HepG2 (cell line): Measurements from ENCODE around the gene FBXO10. TPM values are rescaled to one million over a fixed set of nuclear protein-coding genes. Genes with fewer than 3 reads are reported as not detected.

Source experiments
- AGO2 ChIP-seq: fragments of 200-400 bp; formaldehyde crosslinking; optimal IDR thresholded peaks from 2 replicates; pipeline ENCODE3; 2017; ENCODE audit warnings: mild to moderate bottlenecking, low read depth, low read length, moderate library complexity
- CHD2 ChIP-seq: IDR thresholded peaks from 2 replicates; pipeline ENCODE4 v1.6.1; 2011; ENCODE audit warnings: low read depth, low read length, improper control_type of control experiment
- NFATC3 ChIP-seq: sonication (generic); formaldehyde crosslinking; IDR thresholded peaks from 2 replicates; pipeline ENCODE4 v1.5.1; 2020; ENCODE audit warnings: mild to moderate bottlenecking, missing genetic modification reagents
- SALL1 ChIP-seq: sonication (generic); formaldehyde crosslinking; IDR thresholded peaks from 2 replicates; pipeline ENCODE4 v1.8.0; 2022; ENCODE audit warnings: mild to moderate bottlenecking, missing genetic modification reagents
- YEATS4 ChIP-seq: sonication (generic); formaldehyde crosslinking; IDR thresholded peaks from 2 replicates; pipeline ENCODE4 v1.4.0; 2020; ENCODE audit warnings: missing genetic modification reagents, borderline replicate concordance
- ZC3H4 ChIP-seq: sonication (generic); formaldehyde crosslinking; IDR thresholded peaks from 2 replicates; pipeline ENCODE4 v1.4.0; 2020; ENCODE audit warnings: missing genetic modification reagents, borderline replicate concordance
- ZNF282 ChIP-seq: fragments of 450-650 bp; IDR thresholded peaks from 2 replicates; pipeline ENCODE4 v1.6.1; 2018; ENCODE audit not compliant: partially characterized antibody
- ZNF597 ChIP-seq: sonication (generic); formaldehyde crosslinking; IDR thresholded peaks from 2 replicates; pipeline ENCODE4 v1.5.0; 2020; ENCODE audit warnings: missing genetic modification reagents
- ZNF788 ChIP-seq: sonication (generic); formaldehyde crosslinking; IDR thresholded peaks from 2 replicates; pipeline ENCODE4 v1.5.0; 2020; ENCODE audit warnings: mild to moderate bottlenecking, missing genetic modification reagents, borderline replicate concordance
- ZNF792 ChIP-seq: IDR thresholded peaks from 2 replicates; pipeline ENCODE4 v1.6.1; 2016
- polyA plus RNA-seq, 8 experiments: library from polyadenylated mRNA; depleted of rRNA in 3 of 8; stranded (reverse) in 7 of 8; unstranded in 1 of 8; fragments of >200 nt; fragmentation: Illumina TruSeq in 4 of 8; extraction: Trizol in 4 of 8; gene quantifications; 2 replicates each; pipeline versions ENCODE4 v1.2.1 to v1.2.3, GENCODE V29; 2011 to 2016; ENCODE audit warnings: low read depth in 4 of 8, missing spikeins in 1 of 8, mixed read lengths in 1 of 8; ENCODE audit not compliant: insufficient read depth in 1 of 8
- total RNA-seq, 5 experiments: library from RNA; depleted of rRNA; stranded (reverse); fragments of >200 nt; fragmentation: Illumina TruSeq; extraction: Trizol; gene quantifications; 2 replicates each; pipeline ENCODE4 v1.2.3, GENCODE V29; 2016; ENCODE audit warnings: low read depth in 1 of 5
- TF ChIP-seq, protein P1 (sequence below), 2 experiments: sonication (generic) in 1 of 2; formaldehyde crosslinking in 1 of 2; IDR thresholded peaks; 2 replicates each; pipeline versions ENCODE4 v1.5.1 to v1.6.1; 2011 to 2020; ENCODE audit warnings: borderline replicate concordance in 1 of 2, low read depth in 1 of 2, low read length in 1 of 2, mild to moderate bottlenecking in 1 of 2, missing genetic modification reagents in 1 of 2, moderate library complexity in 1 of 2
- TF ChIP-seq, protein P2 (sequence below): sonication (generic); formaldehyde crosslinking; IDR thresholded peaks from 2 replicates; pipeline ENCODE4 v1.5.0; 2020; ENCODE audit warnings: missing genetic modification reagents, mild to moderate bottlenecking, borderline replicate concordance

The FBXO10 gene
- total and polyA plus RNA-seq, 2 of the 13 experiments (the other 11 are each of a cell fraction or from before 2014, with no cell fraction given): 3.1 to 5.1 TPM

GRCh38 chr9:37531699-37532098 lies 44.5 kb downstream of the FBXO10 start (continued):
- TF ChIP-seq ZNF788 (CRISPR knock-in tag): no peak
- no peak for TF ChIP-seq NFATC3 (CRISPR knock-in tag)
- no peak for TF ChIP-seq ZNF282
- TF ChIP-seq CHD2: no peak
- TF ChIP-seq, protein P1, sequence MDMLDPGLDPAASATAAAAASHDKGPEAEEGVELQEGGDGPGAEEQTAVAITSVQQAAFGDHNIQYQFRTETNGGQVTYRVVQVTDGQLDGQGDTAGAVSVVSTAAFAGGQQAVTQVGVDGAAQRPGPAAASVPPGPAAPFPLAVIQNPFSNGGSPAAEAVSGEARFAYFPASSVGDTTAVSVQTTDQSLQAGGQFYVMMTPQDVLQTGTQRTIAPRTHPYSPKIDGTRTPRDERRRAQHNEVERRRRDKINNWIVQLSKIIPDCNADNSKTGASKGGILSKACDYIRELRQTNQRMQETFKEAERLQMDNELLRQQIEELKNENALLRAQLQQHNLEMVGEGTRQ (IDR thresholded peaks at IDR 0.05; ENCODE audit: low read depth, low read length): no peak
- TF ChIP-seq, protein P1 (CRISPR knock-in tag; IDR thresholded peaks at IDR 0.05; ENCODE audit: borderline replicate concordance): no peak
- TF ChIP-seq ZNF792 (CRISPR knock-in tag): no peak
- no peak for TF ChIP-seq ZNF597 (CRISPR knock-in tag)
- TF ChIP-seq ZC3H4 (CRISPR knock-in tag): no peak
- TF ChIP-seq, protein P2, sequence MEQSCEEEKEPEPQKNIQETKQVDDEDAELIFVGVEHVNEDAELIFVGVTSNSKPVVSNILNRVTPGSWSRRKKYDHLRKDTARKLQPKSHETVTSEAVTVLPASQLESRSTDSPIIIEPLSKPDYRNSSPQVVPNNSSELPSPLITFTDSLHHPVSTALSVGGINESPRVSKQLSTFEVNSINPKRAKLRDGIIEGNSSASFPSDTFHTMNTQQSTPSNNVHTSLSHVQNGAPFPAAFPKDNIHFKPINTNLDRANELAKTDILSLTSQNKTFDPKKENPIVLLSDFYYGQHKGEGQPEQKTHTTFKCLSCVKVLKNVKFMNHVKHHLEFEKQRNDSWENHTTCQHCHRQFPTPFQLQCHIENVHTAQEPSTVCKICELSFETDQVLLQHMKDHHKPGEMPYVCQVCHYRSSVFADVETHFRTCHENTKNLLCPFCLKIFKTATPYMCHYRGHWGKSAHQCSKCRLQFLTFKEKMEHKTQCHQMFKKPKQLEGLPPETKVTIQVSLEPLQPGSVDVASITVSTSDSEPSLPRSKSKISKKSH: no peak
- no peak for TF ChIP-seq AGO2
- no peak for TF ChIP-seq SALL1 (CRISPR knock-in tag)
- TF ChIP-seq YEATS4 (CRISPR knock-in tag): no peak
